Activated naive CD8-positive, alpha-beta T cell treated with anti-CD3 and anti-CD28 coated beads for 36 hours (primary cell): ENCODE results near the gene HOXC11. TPM values are rescaled to one million over a fixed set of nuclear protein-coding genes. Genes with fewer than 3 reads are reported as not detected.

Experiments used
- DNase-seq: peaks from one replicate; pipeline ENCODE4 v3.0.0; 2021
- H3K27ac Mint-ChIP-seq: one replicate; pipeline ENCODE4 v1.8.0; 2022; ENCODE audit warnings: mild to moderate bottlenecking, moderate library complexity, mixed read lengths
- H3K27me3 Mint-ChIP-seq: one replicate; pipeline ENCODE4 v1.8.0; 2022; ENCODE audit warnings: mild to moderate bottlenecking, mixed read lengths
- H3K36me3 Mint-ChIP-seq: one replicate; pipeline ENCODE4 v1.8.0; 2021; ENCODE audit warnings: mild to moderate bottlenecking, mixed read lengths
- H3K4me1 Mint-ChIP-seq: one replicate; pipeline ENCODE4 v1.8.0; 2021; ENCODE audit warnings: mixed read lengths
- H3K4me3 Mint-ChIP-seq: one replicate; pipeline ENCODE4 v1.8.0; 2022; ENCODE audit warnings: mild to moderate bottlenecking, moderate library complexity, mixed read lengths
- H3K9me3 Mint-ChIP-seq: one replicate; pipeline ENCODE4 v1.8.0; 2022; ENCODE audit warnings: mixed read lengths
- total RNA-seq, 2 experiments: library from RNA; stranded (reverse); gene quantifications; one replicate each; pipeline ENCODE4 v1.2.3, GENCODE V29; 2021

Gene HOXC11
- total RNA-seq, 2 experiments from 2014 or later = not detected

DNA sequence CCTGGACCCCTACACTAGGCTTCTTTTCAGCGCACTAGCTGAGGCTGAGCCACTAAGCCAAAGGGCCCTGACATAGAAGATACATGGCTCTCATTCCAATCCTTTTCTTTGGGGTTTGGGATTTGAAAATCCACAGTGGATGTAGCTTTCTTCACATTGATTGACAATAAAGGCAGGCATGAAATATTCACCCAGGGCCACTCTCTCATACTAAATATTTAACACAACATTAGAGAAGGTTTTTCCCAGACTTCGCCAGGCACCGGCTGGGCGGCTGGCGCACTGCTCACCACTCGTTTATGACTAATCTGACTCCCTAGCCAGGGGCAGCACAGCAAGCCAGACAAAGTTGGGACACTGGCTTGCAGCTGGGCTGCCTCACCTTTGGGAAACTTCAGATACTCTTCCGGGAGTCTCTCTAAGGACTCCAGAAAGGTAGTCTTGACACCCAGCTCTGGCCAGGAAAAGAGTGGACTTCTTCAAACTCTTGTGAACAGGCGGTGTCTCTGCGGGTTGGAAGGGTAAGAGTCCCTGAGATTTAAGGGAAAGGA lies 699 bp upstream of the HOXC11 start:
- peaks cover 97% of the 10 kb centered on the region for H3K27me3 Mint-ChIP-seq
- DNase-seq = no peak
- H3K4me1 Mint-ChIP-seq = peaks cover 15% of the 10 kb centered on the region
- H3K27ac Mint-ChIP-seq = no peak overlapping the region
- H3K36me3 Mint-ChIP-seq = peaks cover 6% of the 10 kb centered on the region
- H3K4me3 Mint-ChIP-seq = no peak overlapping the region
- peaks cover 9% of the 10 kb centered on the region for H3K9me3 Mint-ChIP-seq

DNA sequence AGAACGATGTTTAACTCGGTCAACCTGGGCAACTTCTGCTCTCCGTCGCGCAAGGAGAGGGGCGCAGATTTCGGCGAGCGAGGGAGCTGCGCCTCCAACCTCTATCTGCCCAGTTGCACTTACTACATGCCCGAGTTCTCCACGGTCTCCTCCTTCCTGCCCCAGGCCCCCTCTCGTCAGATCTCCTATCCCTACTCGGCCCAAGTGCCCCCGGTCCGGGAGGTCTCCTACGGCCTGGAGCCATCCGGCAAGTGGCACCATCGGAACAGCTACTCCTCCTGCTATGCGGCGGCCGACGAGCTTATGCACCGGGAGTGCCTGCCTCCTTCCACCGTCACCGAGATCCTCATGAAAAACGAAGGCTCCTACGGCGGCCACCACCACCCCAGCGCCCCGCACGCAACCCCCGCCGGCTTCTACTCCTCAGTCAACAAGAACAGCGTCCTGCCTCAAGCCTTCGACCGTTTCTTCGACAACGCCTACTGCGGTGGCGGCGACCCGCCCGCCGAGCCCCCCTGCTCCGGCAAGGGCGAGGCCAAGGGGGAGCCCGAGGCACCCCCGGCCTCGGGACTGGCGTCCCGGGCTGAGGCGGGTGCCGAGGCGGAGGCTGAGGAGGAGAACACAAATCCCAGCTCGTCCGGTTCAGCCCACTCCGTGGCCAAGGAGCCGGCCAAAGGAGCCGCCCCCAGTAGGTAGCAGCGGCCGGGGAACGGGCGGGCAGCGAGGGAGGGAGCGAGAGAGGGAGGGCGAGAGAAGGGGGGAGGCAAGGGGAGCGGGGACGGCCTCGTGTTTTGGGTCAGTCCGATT lies 513 bp downstream of the HOXC11 start:
- Mint-ChIP-seq H3K4me1 (peaks cover 19% of the 10 kb centered on the region), H3K27ac (no peak overlapping the region), H3K9me3 (peaks cover 9% of the 10 kb centered on the region), H3K36me3 (peaks cover 6% of the 10 kb centered on the region), H3K4me3 (peak overlapping the region; percentile 29), H3K27me3 (peaks cover 97% of the 10 kb centered on the region)
- no peak for DNase-seq

DNA sequence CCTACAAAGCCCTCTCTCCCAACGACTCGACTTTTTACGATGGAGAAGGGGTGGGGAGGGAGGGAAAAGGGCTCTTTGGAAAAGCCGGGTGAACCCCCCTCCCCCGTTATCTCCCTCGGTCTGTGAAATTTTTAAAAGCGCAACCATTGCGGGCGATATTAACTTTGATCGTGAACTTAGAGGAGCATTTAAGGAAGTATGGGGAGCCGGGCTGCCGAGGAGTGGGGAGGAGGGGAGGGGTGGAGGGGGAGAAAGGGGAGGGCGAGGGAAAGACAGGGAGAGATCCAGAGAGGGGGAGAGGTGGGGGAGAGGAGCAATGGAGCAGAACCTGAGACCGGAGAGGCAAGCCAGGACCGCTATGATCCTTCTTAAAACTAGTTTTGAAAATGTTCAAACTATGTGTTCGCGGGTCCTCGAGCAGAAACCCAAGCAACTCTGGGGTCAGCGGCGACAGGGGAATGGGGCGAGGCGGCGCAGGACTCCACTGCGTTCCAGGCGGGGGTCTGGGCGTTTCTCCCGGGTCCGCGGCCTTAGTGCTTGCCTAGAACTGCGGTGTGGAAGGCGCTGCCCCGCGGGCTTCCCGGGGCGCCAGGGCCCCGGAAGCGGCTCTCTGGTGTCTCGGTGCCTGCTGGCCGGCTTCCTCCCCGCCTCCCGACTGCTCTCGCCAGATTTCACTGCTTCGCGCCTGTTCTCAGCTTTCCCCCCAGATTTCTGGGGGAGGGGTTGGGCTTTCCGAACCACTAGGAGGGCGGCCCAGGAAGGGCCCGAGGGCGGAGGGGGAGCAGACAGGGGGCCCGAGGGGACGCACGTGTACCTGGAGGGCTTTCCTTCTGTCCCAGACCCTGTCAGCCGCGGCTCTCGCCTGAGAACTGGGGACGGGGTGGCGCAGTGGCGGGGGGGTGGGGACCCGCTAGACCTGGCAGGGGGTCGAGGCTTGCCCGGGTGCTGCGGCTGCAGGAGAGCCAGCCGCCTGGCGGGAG lies 1.4 kb downstream of the HOXC11 start, which contains the start of gene HOTAIR:
TSS of gene HOTAIR (minus strand) at position 871 of the 980 bp plus-strand sequence.
- no peak within 1 kb of the TSS for H3K27ac Mint-ChIP-seq
- H3K9me3 Mint-ChIP-seq = peaks cover 9% of the 10 kb centered on the region
- peaks cover 97% of the 10 kb centered on the region for H3K27me3 Mint-ChIP-seq
- peaks cover 6% of the 10 kb centered on the region for H3K36me3 Mint-ChIP-seq
- peaks cover 19% of the 10 kb centered on the region for H3K4me1 Mint-ChIP-seq
- H3K4me3 Mint-ChIP-seq = peak within 1 kb of the TSS; percentile 47
- DNase-seq = no peak

- Mint-ChIP-seq H3K4me1 (peaks cover 19% of the 10 kb centered on the region), H3K27me3 (peaks cover 97% of the 10 kb centered on the region), H3K27ac (no peak overlapping the region), H3K9me3 (peaks cover 9% of the 10 kb centered on the region), H3K36me3 (peaks cover 6% of the 10 kb centered on the region), H3K4me3 (peak overlapping the region; percentile 32)
- no peak for DNase-seq
Measured at GRCh38 chr12:53975064-53975471, 2.1 kb downstream of the HOXC11 start.

GRCh38 chr12:53975479-53976152 lies 2.7 kb downstream of the HOXC11 start:
- Mint-ChIP-seq H3K27me3 (peaks cover 97% of the 10 kb centered on the region), H3K4me3 (peak overlapping the region; percentile 34), H3K9me3 (peaks cover 9% of the 10 kb centered on the region), H3K27ac (no peak overlapping the region), H3K4me1 (peaks cover 22% of the 10 kb centered on the region), H3K36me3 (peaks cover 6% of the 10 kb centered on the region)
- DNase-seq = no peak

- Mint-ChIP-seq H3K27me3 (peaks cover 97% of the 10 kb centered on the region), H3K27ac (no peak overlapping the region)
- DNase-seq = no peak
Measured at GRCh38 chr12:53976172-53976822, 3.4 kb downstream of the HOXC11 start.

DNA sequence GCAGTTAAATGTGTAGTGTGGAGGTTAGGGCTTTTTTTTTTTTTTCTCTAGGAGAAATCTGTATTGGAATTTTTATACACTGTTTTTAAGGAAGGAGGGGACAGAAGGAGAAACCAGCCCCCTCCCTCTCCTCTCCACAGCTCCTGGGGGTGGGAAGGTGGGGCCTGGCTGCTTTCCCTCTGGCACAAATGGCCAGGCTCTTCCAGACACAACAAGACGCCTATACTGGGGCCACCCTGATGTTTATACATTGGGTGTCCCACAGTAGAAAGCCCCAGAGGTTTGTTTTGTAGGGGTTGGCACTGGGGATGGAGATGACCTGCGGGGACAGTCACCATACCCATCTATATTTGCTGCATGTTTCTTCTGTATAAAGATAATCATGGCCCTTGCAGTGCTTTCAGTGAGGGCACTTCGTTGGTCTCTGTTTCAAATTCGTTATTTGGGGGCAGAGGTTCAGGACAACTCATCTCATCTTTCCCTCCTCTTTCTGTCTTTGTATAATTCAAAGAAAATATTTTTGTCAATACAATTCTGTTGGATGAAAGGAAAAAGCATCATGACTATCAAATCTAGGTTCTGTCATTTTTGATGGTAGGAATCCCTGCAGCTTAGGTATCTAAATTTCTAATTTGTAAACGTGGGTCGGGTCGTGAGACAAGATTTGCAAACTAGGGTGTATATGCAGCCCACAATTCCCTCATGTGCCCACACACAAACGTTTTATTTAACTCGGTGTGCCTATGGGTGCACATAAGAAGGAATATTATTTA lies 4.1 kb downstream of the HOXC11 start:
- Mint-ChIP-seq H3K4me3 (no peak overlapping the region), H3K27me3 (peaks cover 96% of the 10 kb centered on the region)

More at GRCh38 chr12:53976172-53976822, 3.4 kb downstream of the HOXC11 start:
- Mint-ChIP-seq H3K36me3 (peaks cover 6% of the 10 kb centered on the region), H3K4me1 (peaks cover 22% of the 10 kb centered on the region), H3K9me3 (peaks cover 9% of the 10 kb centered on the region), H3K4me3 (no peak overlapping the region)

DNA sequence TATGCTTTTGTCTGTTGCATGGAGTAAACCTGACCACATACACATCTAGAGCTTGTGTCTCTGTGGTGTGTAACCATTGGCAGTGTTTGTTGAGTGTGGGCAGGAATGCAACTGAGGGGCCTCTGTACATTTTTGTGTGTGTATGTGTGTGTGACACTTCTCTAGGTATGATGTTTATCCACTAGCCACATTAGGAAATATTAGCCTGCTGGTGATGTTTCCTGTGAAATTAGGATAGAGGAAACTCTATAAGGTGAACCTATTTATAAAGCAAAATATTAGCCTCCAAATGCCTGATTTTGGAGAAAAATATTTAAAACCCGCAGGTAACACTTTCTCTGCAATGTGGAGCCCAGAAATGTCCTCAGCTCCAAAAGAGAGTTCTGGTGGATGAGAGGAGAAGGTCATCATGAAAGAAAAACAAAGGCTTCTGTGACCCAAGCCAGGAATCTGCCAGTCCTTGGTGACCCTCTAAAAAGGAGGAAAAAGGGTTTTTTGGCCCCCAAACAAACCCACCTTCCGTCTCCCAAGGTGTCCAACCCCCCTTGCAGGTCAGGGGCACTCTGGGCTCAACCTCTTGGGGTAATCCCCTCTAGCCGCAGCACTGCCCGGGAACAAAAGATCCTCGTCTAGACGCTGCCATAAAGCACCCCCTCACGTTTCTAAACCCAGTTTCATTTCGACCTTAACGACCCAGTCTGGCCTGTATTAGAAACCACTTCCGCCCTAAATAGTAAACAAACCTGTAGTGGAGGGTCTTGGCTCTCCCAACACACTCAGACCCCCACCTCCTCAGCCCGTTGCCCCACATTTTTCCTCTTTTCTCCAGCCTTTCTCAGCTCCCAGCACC lies 4.9 kb downstream of the HOXC11 start:
- no peak for DNase-seq
- no peak overlapping the region for H3K27ac Mint-ChIP-seq
- H3K36me3 Mint-ChIP-seq = peaks cover 6% of the 10 kb centered on the region
- H3K9me3 Mint-ChIP-seq = peaks cover 8% of the 10 kb centered on the region
- peaks cover 96% of the 10 kb centered on the region for H3K27me3 Mint-ChIP-seq
- peaks cover 22% of the 10 kb centered on the region for H3K4me1 Mint-ChIP-seq
- H3K4me3 Mint-ChIP-seq = no peak overlapping the region

More for the DNA sequence above, 4.1 kb downstream of the HOXC11 start:
- no peak overlapping the region for H3K27ac Mint-ChIP-seq
- H3K4me1 Mint-ChIP-seq = peaks cover 22% of the 10 kb centered on the region
- peaks cover 6% of the 10 kb centered on the region for H3K36me3 Mint-ChIP-seq
- no peak for DNase-seq
- peaks cover 9% of the 10 kb centered on the region for H3K9me3 Mint-ChIP-seq

DNA sequence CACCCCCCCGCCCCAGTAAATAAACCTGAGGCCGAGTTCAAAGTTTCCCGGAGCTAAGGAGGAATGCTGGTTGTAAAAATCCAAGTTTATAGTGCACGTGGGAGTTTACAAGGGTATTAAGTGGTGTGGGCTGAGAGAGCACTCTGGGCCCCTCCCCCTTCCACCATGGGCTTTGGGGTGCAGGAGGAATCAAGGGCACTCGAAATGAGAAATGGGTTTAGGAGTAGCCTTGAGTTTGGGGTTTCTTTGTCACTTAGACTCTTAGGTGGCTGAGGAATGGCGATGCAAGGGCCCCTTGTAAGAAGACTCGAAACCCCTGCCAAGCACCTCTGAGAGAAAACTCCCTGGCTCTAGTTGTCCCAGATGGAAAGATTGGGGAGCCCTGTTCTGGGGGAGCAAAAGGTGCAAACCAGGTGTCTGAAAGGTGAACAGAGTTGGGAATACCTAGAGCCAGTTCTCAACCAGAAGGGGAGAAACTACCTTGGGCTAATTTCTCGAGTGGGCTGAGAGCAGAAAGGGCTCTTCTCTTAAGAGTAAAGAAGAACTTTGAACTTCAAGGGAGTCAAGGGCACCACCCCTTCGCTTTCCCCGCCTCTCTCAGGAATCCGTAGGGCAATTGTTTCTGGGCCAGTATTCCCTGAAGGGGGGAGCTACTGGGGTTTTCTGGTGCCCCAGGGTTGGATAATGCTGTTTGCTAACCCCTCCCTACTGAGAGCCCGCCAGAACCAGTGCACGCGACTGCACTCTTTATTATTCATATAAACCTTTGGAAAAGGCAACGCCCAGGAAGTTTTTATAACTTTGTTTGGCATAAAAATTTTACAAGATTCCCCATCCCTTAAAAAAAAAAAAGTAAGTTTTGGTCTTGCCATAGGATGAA lies 5.8 kb downstream of the HOXC11 start:
- no peak for DNase-seq
- Mint-ChIP-seq H3K4me3 (no peak overlapping the region), H3K27me3 (peaks cover 98% of the 10 kb centered on the region), H3K27ac (no peak overlapping the region), H3K36me3 (no peaks in the 10 kb centered on the region), H3K9me3 (peaks cover 3% of the 10 kb centered on the region), H3K4me1 (peaks cover 15% of the 10 kb centered on the region)

- H3K9me3 Mint-ChIP-seq = peaks cover 3% of the 10 kb centered on the region
- H3K27me3 Mint-ChIP-seq = peaks cover 97% of the 10 kb centered on the region
- H3K4me3 Mint-ChIP-seq = no peak overlapping the region
- no peak for DNase-seq
- no peaks in the 10 kb centered on the region for H3K36me3 Mint-ChIP-seq
- peaks cover 17% of the 10 kb centered on the region for H3K4me1 Mint-ChIP-seq
- no peak overlapping the region for H3K27ac Mint-ChIP-seq
Measured at GRCh38 chr12:53980104-53980801, 7.3 kb downstream of the HOXC11 start.

GRCh38 chr12:53980802-53981496 lies 8.0 kb downstream of the HOXC11 start:
- no peak overlapping the region for H3K27ac Mint-ChIP-seq
- no peak overlapping the region for H3K4me3 Mint-ChIP-seq
- no peaks in the 10 kb centered on the region for H3K9me3 Mint-ChIP-seq
- no peaks in the 10 kb centered on the region for H3K36me3 Mint-ChIP-seq
- H3K4me1 Mint-ChIP-seq = peaks cover 17% of the 10 kb centered on the region
- H3K27me3 Mint-ChIP-seq = peaks cover 97% of the 10 kb centered on the region
- no peak for DNase-seq
